Ureter (tissue), 1 donor: ENCODE results near the gene GABRB1. TPM values are rescaled to one million over a fixed set of nuclear protein-coding genes. Genes with fewer than 3 reads are reported as not detected.
"Not testable (repeated sequence)": the region's sequence is repeated elsewhere in the genome, so short reads cannot be mapped to it uniquely, and the experiment has no call there.

Source experiments
- DNase-seq: peaks from one replicate; pipeline ENCODE4 v3.0.0-alpha.2; 2020; ENCODE audit warnings: low spot score
- total RNA-seq: library from RNA; stranded (reverse); gene quantifications from one replicate; pipeline ENCODE4 v1.2.4, GENCODE V29; 2023
- donor health status: DM: yes; HTN: yes; CAD: no.

GABRB1 gene
- total RNA-seq, 1 donor from 2014 or later = not detected

DNA sequence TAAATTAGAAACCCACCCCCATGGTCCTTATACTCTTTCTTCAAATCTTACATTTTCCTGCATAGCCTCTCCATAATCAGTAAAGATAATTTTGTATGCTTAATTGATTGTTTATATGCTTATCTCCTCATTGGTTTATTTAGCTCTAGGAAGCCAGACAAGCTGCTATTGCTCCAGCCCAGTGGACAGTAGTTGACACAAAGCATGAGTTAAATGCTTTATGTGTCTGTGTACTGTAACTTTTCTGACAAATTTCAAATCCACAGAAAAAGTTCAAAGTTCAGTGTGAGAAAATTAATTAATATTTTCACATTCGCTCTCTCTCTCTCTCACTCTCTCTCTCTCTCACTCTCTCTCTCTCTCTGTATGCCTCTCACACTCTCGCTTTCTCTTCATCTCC is 181.7 kb downstream of the GABRB1 start:
- DNase-seq = no peak

DNA sequence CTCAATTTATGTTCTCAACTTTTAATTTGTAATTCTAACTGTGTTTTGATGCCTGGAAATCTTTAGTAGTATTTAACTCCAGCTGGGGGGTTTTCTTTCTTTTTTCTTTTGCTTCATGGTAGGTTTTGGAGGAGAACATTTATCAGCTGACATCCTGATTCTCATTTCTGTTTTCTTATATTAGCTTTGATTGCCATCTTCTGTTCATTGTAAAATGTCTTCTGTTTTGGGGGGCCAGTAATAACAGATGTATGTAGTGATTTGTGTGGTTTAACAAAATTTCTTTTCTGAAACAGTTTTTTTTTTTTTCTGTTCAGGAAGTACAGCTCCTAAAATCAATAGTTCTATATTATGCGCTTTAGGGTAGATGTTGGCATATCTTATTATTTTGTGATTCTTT is 182.2 kb downstream of the GABRB1 start:
- no peak for DNase-seq

GRCh38 chr4:47213971-47214370 is 182.6 kb downstream of the GABRB1 start:
- no peak for DNase-seq

GRCh38 chr4:47215759-47216158 is 184.4 kb downstream of the GABRB1 start:
- DNase-seq = no peak

- no peak for DNase-seq
These were observed 185.9 kb downstream of the GABRB1 start for GRCh38 chr4:47217291-47217690.

DNA sequence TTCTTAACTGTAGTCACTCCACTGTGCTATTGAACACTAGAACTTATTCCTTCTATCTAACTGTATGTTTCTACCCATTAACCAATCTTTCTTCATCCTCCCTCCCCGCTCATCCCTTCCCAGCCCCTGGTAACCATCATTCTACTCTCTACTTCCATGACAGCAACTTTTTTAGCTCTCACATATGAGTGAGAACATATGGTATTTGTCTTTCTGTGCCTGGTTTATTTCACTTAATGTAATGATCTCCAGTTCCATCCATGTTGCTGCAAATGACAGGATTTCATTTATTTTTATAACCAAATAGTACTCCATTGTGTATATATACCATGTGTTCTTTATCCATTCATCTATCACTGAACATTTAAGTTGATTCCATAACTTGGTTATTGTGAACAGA is 186.5 kb downstream of the GABRB1 start:
- no peak for DNase-seq

DNA sequence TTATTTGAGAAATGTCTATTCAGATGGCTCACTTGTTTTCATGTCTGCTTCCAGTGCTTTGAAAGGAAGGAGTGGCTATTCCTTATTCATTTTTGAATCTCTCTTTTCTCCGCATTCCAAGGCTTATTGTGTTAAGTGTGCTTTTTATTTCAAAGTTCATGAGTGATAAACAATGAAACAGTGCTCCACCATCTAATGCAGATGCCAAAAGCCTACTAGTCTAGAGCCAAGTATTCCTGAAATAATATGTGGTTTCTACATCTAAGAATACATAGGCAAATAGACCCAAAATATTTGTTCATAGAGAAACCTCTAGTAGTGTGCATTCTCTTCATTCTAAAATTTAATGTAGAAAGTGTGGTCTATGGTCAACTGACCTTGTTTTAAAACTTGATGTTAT is 187.3 kb downstream of the GABRB1 start:
- DNase-seq = no peak

GRCh38 chr4:47219586-47219985 is 188.2 kb downstream of the GABRB1 start:
- no peak for DNase-seq

- DNase-seq = no peak
These were observed 190.4 kb downstream of the GABRB1 start for GRCh38 chr4:47221721-47222120.

GRCh38 chr4:47222276-47222675 is 190.9 kb downstream of the GABRB1 start:
- DNase-seq = no peak

DNA sequence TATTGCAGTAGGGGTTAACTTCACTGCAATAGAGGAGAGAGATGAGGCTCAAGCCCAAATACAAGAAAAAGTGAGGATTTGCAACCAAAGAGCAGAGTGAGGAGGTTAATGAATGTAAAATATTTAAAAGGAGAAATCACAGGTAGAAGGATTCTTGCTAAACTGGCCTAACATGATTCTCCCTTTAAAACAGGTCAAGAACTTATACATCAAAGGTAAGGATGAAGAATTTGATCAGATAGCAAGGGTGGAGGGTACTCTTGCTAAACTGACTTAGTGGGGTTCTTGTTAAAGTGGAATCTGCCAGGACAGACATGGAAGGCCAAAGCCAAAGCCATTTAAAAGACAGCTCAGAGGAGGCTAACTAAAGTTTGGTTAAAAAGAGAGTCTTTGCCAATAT is 193.0 kb downstream of the GABRB1 start:
- DNase-seq = no peak

DNA sequence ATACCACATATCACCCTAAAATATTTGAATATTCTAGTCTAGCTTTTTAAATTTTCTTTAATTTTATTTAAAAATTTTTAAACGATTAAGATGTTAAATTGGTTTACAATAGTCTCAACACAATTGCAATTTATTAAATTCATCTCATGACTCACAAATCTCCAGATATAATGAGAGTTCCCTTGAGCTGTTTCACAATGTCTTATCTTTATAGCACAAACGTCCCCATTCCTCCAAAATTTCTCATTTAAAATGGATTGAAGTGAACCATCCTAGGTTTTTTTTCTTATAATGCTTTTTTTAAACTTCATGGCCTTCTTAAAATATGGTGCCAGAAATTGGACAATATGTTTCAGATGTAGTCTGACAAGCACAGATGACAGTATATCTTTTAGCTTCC is 204.4 kb downstream of the GABRB1 start:
- DNase-seq = no peak

- DNase-seq = no peak
These were observed 207.3 kb downstream of the GABRB1 start for GRCh38 chr4:47238667-47239066.

DNA sequence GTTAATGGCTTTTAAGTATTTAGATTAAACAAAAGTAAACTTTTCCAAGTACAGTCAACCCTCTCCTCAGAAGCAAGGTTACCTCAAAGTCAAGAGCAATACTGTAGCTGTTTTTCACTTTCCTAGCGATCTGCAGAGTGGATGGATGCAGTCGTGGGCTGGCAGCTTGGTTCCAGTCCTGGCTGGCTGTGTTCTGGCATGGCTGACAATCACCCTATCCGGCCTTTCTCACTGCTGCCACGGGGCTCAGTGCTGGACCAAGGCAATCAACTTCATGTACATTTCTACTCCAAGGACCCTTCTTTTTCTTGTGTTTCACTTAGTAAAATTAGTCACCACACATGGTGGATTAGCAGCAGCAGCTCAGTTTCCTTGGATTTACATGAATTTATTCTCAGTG is 208.3 kb downstream of the GABRB1 start:
- DNase-seq = no peak

DNA sequence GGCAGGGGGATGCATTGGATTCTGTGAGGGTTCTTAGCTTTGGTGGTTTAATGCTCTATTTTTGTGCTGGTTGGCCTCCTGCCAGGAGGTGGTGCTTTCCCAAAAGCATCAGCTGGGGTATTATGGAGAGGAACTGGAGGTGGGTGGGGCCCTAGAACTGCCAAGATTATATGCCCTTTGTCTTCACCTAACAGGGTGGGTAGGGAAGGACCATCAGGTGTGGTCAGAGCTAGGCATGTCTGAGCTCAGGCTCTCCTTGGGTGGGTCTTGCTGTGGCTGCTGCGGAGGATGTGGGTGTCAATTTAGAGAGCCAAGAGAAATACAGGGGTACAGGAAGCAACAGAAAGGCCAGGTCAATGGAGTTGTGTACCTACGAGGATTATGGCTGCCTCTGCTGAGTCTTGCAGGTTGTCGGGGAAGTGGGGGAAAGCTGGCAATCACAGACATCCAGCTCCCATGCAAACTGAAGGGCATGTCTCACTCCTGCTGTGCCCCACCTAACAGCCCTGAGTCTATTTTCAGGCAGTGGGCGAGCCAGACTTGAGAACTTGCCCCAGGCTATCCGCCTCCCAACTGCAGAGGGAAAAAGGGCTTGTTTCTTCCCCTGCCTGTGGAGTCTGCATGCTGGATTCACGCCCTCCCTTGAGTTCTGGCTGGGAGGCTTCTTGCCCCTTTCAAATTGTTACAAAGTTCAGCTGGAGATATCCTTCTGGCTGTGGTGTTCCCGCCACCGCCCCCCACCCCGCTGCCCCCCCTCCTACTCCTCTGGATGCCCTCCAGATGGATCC is 220.2 kb downstream of the GABRB1 start:
- no peak for DNase-seq

GRCh38 chr4:47263721-47264120 is 232.4 kb downstream of the GABRB1 start:
- DNase-seq = no peak

GRCh38 chr4:47270201-47270888 is 239.0 kb downstream of the GABRB1 start:
- DNase-seq = no peak

DNA sequence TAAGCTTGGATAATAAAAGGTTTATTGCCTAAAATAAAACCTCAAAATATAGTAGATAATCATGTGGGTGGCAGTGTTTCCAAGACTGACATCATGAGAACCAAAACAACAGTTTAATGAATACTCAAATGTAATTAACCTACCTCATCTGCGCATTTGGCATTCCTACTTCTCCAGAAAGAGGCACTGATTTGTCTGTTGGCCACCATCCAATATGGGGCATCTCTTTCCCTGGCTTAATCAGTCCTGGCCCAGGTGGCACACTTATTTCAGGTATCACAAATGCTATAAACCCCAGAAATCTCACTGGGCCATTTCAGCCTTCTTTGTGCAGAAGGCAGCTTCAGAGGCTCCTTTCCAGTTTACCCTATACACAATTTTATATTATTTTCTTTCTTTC is 239.9 kb downstream of the GABRB1 start:
- DNase-seq = no peak

DNA sequence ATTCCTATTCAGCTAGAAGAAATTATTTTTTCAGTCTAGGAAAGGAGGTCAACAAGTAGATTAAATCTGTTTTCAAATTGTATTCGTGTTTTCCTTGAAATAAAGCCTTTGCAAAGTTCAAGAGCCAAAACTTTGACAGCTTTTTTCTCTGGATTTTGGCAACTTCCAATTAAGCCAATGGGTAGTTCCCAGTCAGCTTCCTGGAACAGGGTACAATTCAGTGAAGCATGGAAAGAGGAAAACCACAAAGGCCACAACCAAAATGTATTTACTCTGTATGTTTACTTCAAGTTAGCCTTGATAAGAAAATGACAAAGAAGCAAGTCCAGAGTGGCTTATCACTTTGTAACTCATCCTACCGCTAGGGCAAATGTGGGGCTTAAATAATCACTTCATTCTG is 243.5 kb downstream of the GABRB1 start:
- no peak for DNase-seq

DNA sequence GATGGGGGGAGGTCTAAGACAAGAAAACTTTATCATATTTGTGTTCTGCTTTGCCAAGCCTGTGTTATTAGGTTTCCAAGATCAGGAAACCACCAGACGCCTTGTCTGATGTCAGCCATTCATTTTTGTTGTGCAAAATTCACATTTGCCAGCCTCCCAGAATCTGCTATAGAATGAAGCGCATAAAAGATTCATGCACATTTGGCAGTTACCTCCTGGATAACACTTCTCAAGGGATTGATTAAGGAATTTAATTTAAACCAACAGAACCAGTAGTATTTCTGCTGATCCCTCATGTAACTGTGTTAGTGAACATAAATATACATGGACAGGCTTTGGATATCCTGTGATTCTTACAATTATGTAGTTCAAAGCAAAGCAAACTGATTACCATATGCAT is 244.2 kb downstream of the GABRB1 start:
- DNase-seq = no peak

DNA sequence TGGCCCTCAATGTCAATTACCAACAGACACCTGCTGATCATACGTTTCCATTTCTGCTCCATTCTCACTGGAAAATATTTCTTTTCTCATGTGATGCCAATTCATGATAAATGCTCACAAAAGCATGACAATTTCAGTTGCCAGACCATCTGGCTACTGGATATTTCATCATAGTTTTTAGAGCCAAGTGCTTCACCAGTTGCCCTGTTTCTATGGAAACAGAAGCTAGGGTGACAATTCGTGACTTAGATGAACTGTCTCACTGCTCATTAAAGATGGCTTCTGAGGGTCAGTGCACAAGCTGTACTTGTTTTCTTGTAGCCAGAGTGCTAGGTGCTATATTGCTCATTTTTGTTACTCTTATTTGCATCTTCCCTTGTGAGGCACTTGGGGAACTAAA is 247.3 kb downstream of the GABRB1 start:
- no peak for DNase-seq

- DNase-seq = no peak
These were observed 256.4 kb downstream of the GABRB1 start for GRCh38 chr4:47287735-47288134.

- no peak for DNase-seq
These were observed 258.4 kb downstream of the GABRB1 start for GRCh38 chr4:47289805-47290204.

GRCh38 chr4:47290873-47291272 is 259.5 kb downstream of the GABRB1 start:
- not testable (repeated sequence) for DNase-seq
